ENCODE measurements around the gene COL9A3.
A peak's percentile ranks its signal among the peaks of the same experiment; 100 is the strongest.

The COL9A3 gene

GRCh38 chr20:62831854-62832211 is 15.0 kb downstream of the COL9A3 start:
- peaks cover 2% of the 10 kb centered on the region for H3K79me1 ChIP-seq (ENCODE audit: low read depth, low read length)
- H3K23ac ChIP-seq (ENCODE audit: low read depth, low read length, poor library complexity), result no peak overlapping the region
- H3K4me3 ChIP-seq (ENCODE audit: low read length in 2 of 2), result no peak overlapping the region
- no peak overlapping the region for H3K14ac ChIP-seq (ENCODE audit: low read length)
- peaks cover 6 to 12% of the 10 kb centered on the region in 2 donors for H3K4me1 ChIP-seq (ENCODE audit: control insufficient read depth in 2 of 2, insufficient read depth in 1 of 2, low read depth in 1 of 2, low read length in 2 of 2)
- H2BK15ac ChIP-seq (ENCODE audit: low read length), result no peak overlapping the region
- H3K4ac ChIP-seq (ENCODE audit: low read length), result no peak overlapping the region
- H3K36me3 ChIP-seq (replicated peaks in 1 of 2; ENCODE audit: control insufficient read depth in 2 of 2, insufficient read depth in 2 of 2, low read length in 2 of 2), result no peaks in the 10 kb centered on the region
- H3K27ac ChIP-seq (replicated peaks; ENCODE audit: low read length), result no peak overlapping the region
- H2AFZ ChIP-seq (ENCODE audit: low read length), result peak overlapping the region; percentile 55
- H2AK5ac ChIP-seq (ENCODE audit: low read depth, low read length), result no peak overlapping the region
- H3K27me3 ChIP-seq (ENCODE audit: control insufficient read depth in 3 of 3, insufficient read depth in 3 of 3, low read depth in 1 of 3, low read length in 3 of 3), result no peaks in the 10 kb centered on the region
- H4K91ac ChIP-seq (ENCODE audit: low read depth, low read length, poor library complexity), result no peak overlapping the region
- no peak for DNase-seq (ENCODE audit: low spot score)
- no CpG with 5 or more reads among the region's 10 CpGs for WGBS, 2 donors (ENCODE audit: extremely low coverage in 2 of 2, insufficient read length in 2 of 2, insufficient replicate concordance in 1 of 2)
- H3K18ac ChIP-seq (ENCODE audit: low read length), result no peak overlapping the region
- H2BK12ac ChIP-seq (ENCODE audit: low read length), result no peak overlapping the region
- H2BK120ac ChIP-seq (ENCODE audit: low read depth, low read length), result no peak overlapping the region
- H4K8ac ChIP-seq (ENCODE audit: low read depth, low read length), result no peak overlapping the region
- H3K9me3 ChIP-seq (replicated peaks in 1 of 2; ENCODE audit: control insufficient read depth in 2 of 2, insufficient read depth in 1 of 2, low read depth in 1 of 2, low read length in 2 of 2), result peaks cover 0 to 2% of the 10 kb centered on the region in 2 donors
- no peak overlapping the region for H2BK5ac ChIP-seq (ENCODE audit: low read length)
- H3K4me2 ChIP-seq (ENCODE audit: insufficient read depth, low read length, poor library complexity, severe bottlenecking), result no peak overlapping the region
- no peak overlapping the region for H3K9ac ChIP-seq (ENCODE audit: low read depth, low read length, poor library complexity)

- no peak overlapping the region for H2BK12ac ChIP-seq (ENCODE audit: low read length)
- no peak overlapping the region for H2AK5ac ChIP-seq (ENCODE audit: low read depth, low read length)
- no peak overlapping the region for H3K14ac ChIP-seq (ENCODE audit: low read length)
- WGBS, 2 donors (ENCODE audit: extremely low coverage in 2 of 2, insufficient read length in 2 of 2, insufficient replicate concordance in 1 of 2), result no CpG with 5 or more reads among the region's 22 CpGs
- H3K23ac ChIP-seq (ENCODE audit: low read depth, low read length, poor library complexity), result no peak overlapping the region
- no peak overlapping the region for H4K91ac ChIP-seq (ENCODE audit: low read depth, low read length, poor library complexity)
- H3K9ac ChIP-seq (ENCODE audit: low read depth, low read length, poor library complexity), result no peak overlapping the region
- no peak overlapping the region for H2BK120ac ChIP-seq (ENCODE audit: low read depth, low read length)
- peak overlapping the region; percentile 54 for H3K18ac ChIP-seq (ENCODE audit: low read length)
- no peak overlapping the region for H3K27ac ChIP-seq (replicated peaks; ENCODE audit: low read length)
- no peak overlapping the region for H3K4me3 ChIP-seq (ENCODE audit: low read length in 2 of 2)
- H2AFZ ChIP-seq (ENCODE audit: low read length), result peak overlapping the region; percentile 55
- H4K8ac ChIP-seq (ENCODE audit: low read depth, low read length), result no peak overlapping the region
- no peak overlapping the region for H3K4ac ChIP-seq (ENCODE audit: low read length)
- H3K27me3 ChIP-seq (ENCODE audit: control insufficient read depth in 3 of 3, insufficient read depth in 3 of 3, low read depth in 1 of 3, low read length in 3 of 3), result no peaks in the 10 kb centered on the region
- H3K9me3 ChIP-seq (replicated peaks in 1 of 2; ENCODE audit: control insufficient read depth in 2 of 2, insufficient read depth in 1 of 2, low read depth in 1 of 2, low read length in 2 of 2), result peaks cover 0 to 2% of the 10 kb centered on the region in 2 donors
- H3K79me1 ChIP-seq (ENCODE audit: low read depth, low read length), result peaks cover 2% of the 10 kb centered on the region
- H3K36me3 ChIP-seq (replicated peaks in 1 of 2; ENCODE audit: control insufficient read depth in 2 of 2, insufficient read depth in 2 of 2, low read length in 2 of 2), result no peaks in the 10 kb centered on the region
- DNase-seq (ENCODE audit: low spot score), result no peak
- H2BK15ac ChIP-seq (ENCODE audit: low read length), result no peak overlapping the region
- H2BK5ac ChIP-seq (ENCODE audit: low read length), result no peak overlapping the region
- no peak overlapping the region for H3K4me2 ChIP-seq (ENCODE audit: insufficient read depth, low read length, poor library complexity, severe bottlenecking)
- peaks cover 6 to 12% of the 10 kb centered on the region in 2 donors for H3K4me1 ChIP-seq (ENCODE audit: control insufficient read depth in 2 of 2, insufficient read depth in 1 of 2, low read depth in 1 of 2, low read length in 2 of 2)
These were observed 15.5 kb downstream of the COL9A3 start for GRCh38 chr20:62832212-62832922.

- Histone ChIP-seq H2BK5ac (ENCODE audit: low read length) (no peak overlapping the region), H3K23ac (ENCODE audit: low read depth, low read length, poor library complexity) (no peak overlapping the region), H3K79me1 (ENCODE audit: low read depth, low read length) (peaks cover 2% of the 10 kb centered on the region), H3K4me2 (ENCODE audit: insufficient read depth, low read length, poor library complexity, severe bottlenecking) (no peak overlapping the region), H3K27me3 (ENCODE audit: control insufficient read depth in 3 of 3, insufficient read depth in 3 of 3, low read depth in 1 of 3, low read length in 3 of 3) (no peaks in the 10 kb centered on the region), H2AFZ (ENCODE audit: low read length) (peak overlapping the region; percentile 55), H2BK15ac (ENCODE audit: low read length) (no peak overlapping the region), H3K9me3 (replicated peaks in 1 of 2; ENCODE audit: control insufficient read depth in 2 of 2, insufficient read depth in 1 of 2, low read depth in 1 of 2, low read length in 2 of 2) (peaks cover 0 to 2% of the 10 kb centered on the region in 2 donors), H4K91ac (ENCODE audit: low read depth, low read length, poor library complexity) (no peak overlapping the region), H3K36me3 (replicated peaks in 1 of 2; ENCODE audit: control insufficient read depth in 2 of 2, insufficient read depth in 2 of 2, low read length in 2 of 2) (no peaks in the 10 kb centered on the region), H4K8ac (ENCODE audit: low read depth, low read length) (no peak overlapping the region), H2AK5ac (ENCODE audit: low read depth, low read length) (no peak overlapping the region), H2BK120ac (ENCODE audit: low read depth, low read length) (no peak overlapping the region), H3K4ac (ENCODE audit: low read length) (no peak overlapping the region), H3K9ac (ENCODE audit: low read depth, low read length, poor library complexity) (no peak overlapping the region), H3K4me3 (ENCODE audit: low read length in 2 of 2) (peak overlapping the region in 1 of 2 donors; percentile 58), H3K4me1 (ENCODE audit: control insufficient read depth in 2 of 2, insufficient read depth in 1 of 2, low read depth in 1 of 2, low read length in 2 of 2) (peaks cover 6 to 12% of the 10 kb centered on the region in 2 donors), H3K27ac (replicated peaks; ENCODE audit: low read length) (no peak overlapping the region), H2BK12ac (ENCODE audit: low read length) (no peak overlapping the region), H3K18ac (ENCODE audit: low read length) (no peak overlapping the region), H3K14ac (ENCODE audit: low read length) (no peak overlapping the region)
- WGBS, 2 donors (ENCODE audit: extremely low coverage in 2 of 2, insufficient read length in 2 of 2, insufficient replicate concordance in 1 of 2), result no CpG with 5 or more reads among the region's 14 CpGs
- DNase-seq (ENCODE audit: low spot score), result no peak
These were observed 16.1 kb downstream of the COL9A3 start for GRCh38 chr20:62832951-62833391.

- Histone ChIP-seq H3K79me1 (ENCODE audit: low read depth, low read length) (peaks cover 2% of the 10 kb centered on the region), H3K4ac (ENCODE audit: low read length) (peak overlapping the region; percentile 53), H3K27me3 (ENCODE audit: control insufficient read depth in 3 of 3, insufficient read depth in 3 of 3, low read depth in 1 of 3, low read length in 3 of 3) (no peaks in the 10 kb centered on the region), H2AK5ac (ENCODE audit: low read depth, low read length) (peak overlapping the region; percentile 56), H3K23ac (ENCODE audit: low read depth, low read length, poor library complexity) (peak overlapping the region; percentile 20), H2AFZ (ENCODE audit: low read length) (no peak overlapping the region), H2BK5ac (ENCODE audit: low read length) (peak overlapping the region; percentile 82), H3K27ac (replicated peaks; ENCODE audit: low read length) (peak overlapping the region; percentile 61), H4K91ac (ENCODE audit: low read depth, low read length, poor library complexity) (no peak overlapping the region), H2BK120ac (ENCODE audit: low read depth, low read length) (no peak overlapping the region), H3K4me1 (ENCODE audit: control insufficient read depth in 2 of 2, insufficient read depth in 1 of 2, low read depth in 1 of 2, low read length in 2 of 2) (peaks cover 6 to 12% of the 10 kb centered on the region in 2 donors), H3K14ac (ENCODE audit: low read length) (peak overlapping the region; percentile 38), H2BK15ac (ENCODE audit: low read length) (no peak overlapping the region), H3K4me2 (ENCODE audit: insufficient read depth, low read length, poor library complexity, severe bottlenecking) (no peak overlapping the region), H3K4me3 (ENCODE audit: low read length in 2 of 2) (peak overlapping the region in 1 of 2 donors; percentile 34), H2BK12ac (ENCODE audit: low read length) (peak overlapping the region; percentile 58), H3K9ac (ENCODE audit: low read depth, low read length, poor library complexity) (no peak overlapping the region), H3K18ac (ENCODE audit: low read length) (peak overlapping the region; percentile 89), H3K9me3 (replicated peaks in 1 of 2; ENCODE audit: control insufficient read depth in 2 of 2, insufficient read depth in 1 of 2, low read depth in 1 of 2, low read length in 2 of 2) (peaks cover 0 to 2% of the 10 kb centered on the region in 2 donors), H3K36me3 (replicated peaks in 1 of 2; ENCODE audit: control insufficient read depth in 2 of 2, insufficient read depth in 2 of 2, low read length in 2 of 2) (no peaks in the 10 kb centered on the region), H4K8ac (ENCODE audit: low read depth, low read length) (no peak overlapping the region)
- DNase-seq (ENCODE audit: low spot score), result no peak
- no CpG with 5 or more reads among the region's 24 CpGs for WGBS, 2 donors (ENCODE audit: extremely low coverage in 2 of 2, insufficient read length in 2 of 2, insufficient replicate concordance in 1 of 2)
These were observed 18.3 kb downstream of the COL9A3 start for GRCh38 chr20:62834967-62835730.

All from neuronal stem cell (in vitro differentiated cells).